Activated CD4-positive, alpha-beta T cell treated with anti-CD3 and anti-CD28 coated beads, Interleukin-2, Interleukin-4, amounts not matched to agents 100 ng/mL and 50 ng/mL, durations not matched to agents 16 hours and 8 hours (primary cell): ENCODE measurements around the gene ARL9.

Experiments
- DNase-seq: peaks from one replicate; pipeline ENCODE4 v3.0.0-alpha.2; 2020; ENCODE audit warnings: low spot score

Gene ARL9

GRCh38 chr4:56531823-56532222 is 26.2 kb downstream of the ARL9 start:
- DNase-seq: no peak

GRCh38 chr4:56532239-56532638 is 26.6 kb downstream of the ARL9 start:
- no peak for DNase-seq

GRCh38 chr4:56535915-56536314 is 30.3 kb downstream of the ARL9 start:
- no peak for DNase-seq

GRCh38 chr4:56537147-56537546 is 31.6 kb downstream of the ARL9 start:
- DNase-seq: no peak

GRCh38 chr4:56540826-56541225 is 35.2 kb downstream of the ARL9 start:
- no peak for DNase-seq

- peak; percentile 86 for DNase-seq
Measured at GRCh38 chr4:56544573-56545131, 39.1 kb downstream of the ARL9 start.

- DNase-seq: no peak
Measured at GRCh38 chr4:56550642-56551041, 45.1 kb downstream of the ARL9 start.

- DNase-seq: no peak
Measured at GRCh38 chr4:56551516-56551915, 45.9 kb downstream of the ARL9 start.

- no peak for DNase-seq
Measured at GRCh38 chr4:56552273-56552672, 46.7 kb downstream of the ARL9 start.

GRCh38 chr4:56570041-56570440 is 64.5 kb downstream of the ARL9 start:
- no peak for DNase-seq
